Fibroblast of mammary gland (primary cell): Measurements from ENCODE around the gene LVRN.

Experiments used
- DNase-seq: peaks from one replicate; pipeline ENCODE4 v3.0.0-alpha.2; 2010; ENCODE audit warnings: low read depth
- H3K4me3 ChIP-seq: 2 replicates; pipeline ENCODE4 v1.5.1; 2011; ENCODE audit warnings: low read depth, mild to moderate bottlenecking, low read length, moderate library complexity; ENCODE audit not compliant: control insufficient read depth
- CTCF ChIP-seq: conservative IDR thresholded peaks from 2 replicates; pipeline ENCODE4 v1.5.1; 2011; ENCODE audit warnings: low read depth, low read length, inconsistent platforms; ENCODE audit not compliant: control insufficient read depth, insufficient read depth

LVRN gene

GRCh38 chr5:115978779-115979178 is 16.5 kb downstream of the LVRN start:
- no peak for DNase-seq
- no peak for TF ChIP-seq CTCF
- H3K4me3 ChIP-seq: no peak overlapping the region

GRCh38 chr5:115979201-115980041 is 17.1 kb downstream of the LVRN start:
- no peak for TF ChIP-seq CTCF
- DNase-seq: peak; percentile 88

DNA sequence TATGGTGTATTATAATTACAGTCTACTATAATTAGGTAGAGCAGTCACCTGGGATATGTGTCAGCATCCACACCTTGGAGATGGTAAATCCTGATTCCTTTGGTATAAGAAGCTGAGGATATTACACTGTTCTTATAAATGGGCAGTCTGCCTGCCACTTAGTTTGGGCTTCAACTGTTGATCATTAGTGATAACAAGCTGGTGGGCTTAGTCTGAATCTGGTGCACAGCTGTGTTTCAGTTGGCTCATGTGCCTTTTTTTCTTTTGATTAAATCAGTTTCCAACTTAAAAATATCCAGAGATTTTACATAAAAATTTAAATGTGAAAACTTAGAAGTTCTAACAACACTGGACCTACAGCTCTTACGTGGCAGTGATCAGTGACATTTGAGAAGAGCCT is 21.2 kb downstream of the LVRN start:
- DNase-seq: no peak
- no peak overlapping the region for H3K4me3 ChIP-seq
- no peak for TF ChIP-seq CTCF

More at GRCh38 chr5:115979201-115980041, 17.1 kb downstream of the LVRN start:
- no peak overlapping the region for H3K4me3 ChIP-seq

DNA sequence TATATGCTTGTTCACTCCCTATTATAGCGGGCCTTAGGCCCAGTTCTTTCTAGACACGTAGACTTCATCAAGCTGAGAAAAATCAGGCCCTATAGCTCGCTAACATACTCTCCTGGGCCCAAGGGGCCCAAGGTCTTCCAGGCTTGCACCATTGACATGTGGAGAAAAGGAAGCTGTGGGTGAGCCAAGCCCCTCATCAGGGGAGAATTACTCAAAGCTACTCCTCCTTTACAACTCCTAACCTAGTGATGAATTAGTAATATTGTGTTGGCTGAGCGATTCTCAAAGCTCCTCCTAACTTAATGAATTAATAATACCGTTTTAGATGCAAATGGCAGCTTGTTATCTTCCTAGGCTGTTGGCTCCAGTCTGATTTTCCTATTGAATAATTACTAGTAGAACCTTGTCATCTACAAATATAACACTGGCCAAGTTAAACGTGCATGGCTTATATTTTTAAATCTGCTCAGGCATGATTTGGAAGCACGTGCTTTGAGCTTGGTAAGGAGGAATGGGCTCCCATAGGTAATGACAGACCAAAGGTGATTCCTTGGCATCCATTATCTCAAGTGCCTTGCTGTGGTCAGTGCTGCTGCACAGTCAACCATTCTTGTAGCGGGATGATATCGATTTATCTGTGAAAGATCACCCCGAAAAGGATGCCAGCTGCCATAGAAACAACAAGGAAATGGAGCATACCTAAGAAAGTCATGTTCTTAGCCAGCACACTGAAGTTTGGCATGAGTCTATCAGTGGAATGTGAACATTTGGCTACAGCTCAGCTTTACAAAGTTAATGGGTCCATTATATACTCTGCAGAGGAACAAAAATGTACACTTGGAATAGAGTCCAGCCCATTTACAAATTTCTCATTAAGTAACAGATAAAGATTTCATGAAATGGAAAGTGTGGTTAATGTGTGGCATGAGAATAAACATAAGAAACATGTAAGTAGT is 23.8 kb downstream of the LVRN start:
- no peak for TF ChIP-seq CTCF

DNA sequence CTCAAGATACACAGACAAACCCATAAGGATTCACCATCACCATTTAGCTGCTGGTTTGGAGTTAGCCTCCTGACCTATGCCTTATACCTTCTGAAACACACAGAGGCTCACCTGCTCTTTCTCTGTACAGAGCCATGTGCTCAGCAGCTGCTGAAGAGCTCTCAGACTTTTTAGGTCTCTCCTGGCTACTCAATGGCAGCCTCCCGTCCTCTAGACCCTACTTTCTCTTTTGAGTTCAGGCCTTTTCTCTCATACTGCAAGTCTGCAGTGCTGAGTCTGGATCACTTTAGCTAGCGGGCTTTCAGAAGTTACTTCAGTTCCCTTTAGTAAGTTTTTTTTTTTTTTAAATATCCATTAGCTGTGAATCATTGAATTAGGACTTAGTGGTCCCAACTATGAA is 25.7 kb downstream of the LVRN start:
- TF ChIP-seq CTCF: no peak
- H3K4me3 ChIP-seq: no peak overlapping the region
- no peak for DNase-seq

More for the DNA sequence above, 23.8 kb downstream of the LVRN start:
- no peak for DNase-seq
- no peak overlapping the region for H3K4me3 ChIP-seq

DNA sequence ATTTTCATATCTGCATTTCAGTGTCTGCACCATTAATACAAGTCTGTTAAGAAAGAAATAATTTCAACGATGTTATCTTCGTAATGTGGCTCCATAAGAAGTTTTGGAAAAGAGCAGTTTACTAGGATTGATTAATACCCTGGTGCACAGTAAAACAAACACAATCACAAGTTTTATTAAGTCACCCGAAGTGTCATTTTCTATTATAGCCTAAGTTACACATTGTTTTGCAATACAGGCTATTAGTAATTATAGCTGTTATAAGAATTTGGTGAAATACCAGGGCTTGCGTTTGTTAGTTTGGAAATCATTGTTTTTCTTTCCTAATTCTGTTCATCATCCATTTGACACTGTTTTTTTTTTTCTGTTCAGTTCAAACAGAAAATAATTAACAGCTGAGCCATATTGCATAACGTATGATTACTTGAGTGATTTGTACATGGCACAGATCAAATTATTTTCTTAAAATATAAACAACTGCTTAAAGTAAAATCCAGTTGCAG is 30.6 kb downstream of the LVRN start:
- no peak overlapping the region for H3K4me3 ChIP-seq
- no peak for TF ChIP-seq CTCF
- no peak for DNase-seq
